PC-9 (cell line): ENCODE results near the gene DMBT1. TPM values are rescaled to one million over a fixed set of nuclear protein-coding genes. Genes with fewer than 3 reads are reported as not detected.

Source experiments
- BruUV-seq: library from RNA; stranded (reverse); fragments of 400-500 nt; replicated peaks from 2 replicates; lab custom pipeline; 2021; lab: Mats Ljungman, UMichigan
- CTCF ChIA-PET: fragments of 300-600 bp; sonication (Branson Sonifier 250); formaldehyde crosslinking; loops from one replicate; lab custom pipeline; 2022; ENCODE audit warnings: antibody characterized with exemption; lab: Charles Lee
- POLR2A ChIA-PET: fragments of 300-600 bp; sonication (Branson Sonifier 250); formaldehyde crosslinking; loops from one replicate; lab custom pipeline; 2022; ENCODE audit warnings: antibody characterized with exemption; ENCODE audit not compliant: unreplicated experiment; lab: Charles Lee
- DNase-seq, 2 experiments: peaks; one replicate each; pipeline versions ENCODE4 v3.0.0 to v3.0.0-alpha.2; 2015 to 2022; ENCODE audit warnings: mixed read lengths in 1 of 2
- H2AFZ ChIP-seq: fragments of 200-600 bp; sonication (generic); 2 replicates; pipeline ENCODE4 v1.8.1; 2017; ENCODE audit warnings: antibody characterized with exemption
- H3F3A ChIP-seq: fragments of 200-600 bp; sonication (generic); 2 replicates; pipeline ENCODE4 v1.8.1; 2017; ENCODE audit warnings: antibody characterized with exemption, mild to moderate bottlenecking, low read depth; ENCODE audit not compliant: insufficient read depth
- H3K27ac ChIP-seq: fragments of 200-600 bp; sonication (generic); 2 replicates; pipeline ENCODE4 v1.6.1; 2016; ENCODE audit warnings: mixed run types
- H3K27me3 ChIP-seq: fragments of 200-600 bp; sonication (generic); 2 replicates; pipeline ENCODE4 v1.6.1; 2016; ENCODE audit warnings: low read depth, mixed run types; ENCODE audit not compliant: insufficient read depth
- H3K36me3 ChIP-seq: fragments of 200-600 bp; sonication (generic); 2 replicates; pipeline ENCODE4 v1.6.1; 2016; ENCODE audit warnings: low read depth, mixed run types
- H3K4me1 ChIP-seq: fragments of 200-600 bp; sonication (generic); replicated peaks from 2 replicates; pipeline ENCODE4 v1.6.1; 2016; ENCODE audit warnings: mixed run types; ENCODE audit not compliant: insufficient read depth
- H3K4me2 ChIP-seq: fragments of 200-600 bp; sonication (generic); 2 replicates; pipeline ENCODE4 v1.6.1; 2017; ENCODE audit warnings: mixed run types
- H3K4me3 ChIP-seq: fragments of 200-600 bp; sonication (generic); 2 replicates; pipeline ENCODE4 v1.6.1; 2016; ENCODE audit warnings: mixed run types
- H3K79me2 ChIP-seq: fragments of 200-600 bp; sonication (generic); 2 replicates; pipeline ENCODE4 v1.6.1; 2017; ENCODE audit warnings: low read depth, mixed run types
- H3K9me2 ChIP-seq: fragments of 200-600 bp; sonication (generic); 2 replicates; pipeline ENCODE4 v1.8.1; 2017; ENCODE audit warnings: mild to moderate bottlenecking; ENCODE audit not compliant: insufficient read depth
- H3K9me3 ChIP-seq: fragments of 200-600 bp; sonication (generic); 2 replicates; pipeline ENCODE4 v1.8.1; 2016; ENCODE audit warnings: low read depth; ENCODE audit not compliant: insufficient read depth
- H4K20me1 ChIP-seq: fragments of 200-600 bp; sonication (generic); 2 replicates; pipeline ENCODE4 v1.8.1; 2017; ENCODE audit not compliant: insufficient read depth
- CTCF ChIP-seq: fragments of 200-600 bp; sonication (generic); conservative IDR thresholded peaks from 2 replicates; pipeline ENCODE4 v1.6.1; 2017; ENCODE audit warnings: mixed run types, antibody characterized with exemption, mild to moderate bottlenecking, moderate library complexity
- EZH2 ChIP-seq: fragments of 200-600 bp; sonication (generic); IDR thresholded peaks from 2 replicates; pipeline ENCODE4 v1.8.0; 2017; ENCODE audit warnings: antibody characterized with exemption, low read depth
- intact Hi-C: fragments of 100-400 bp; cut with micrococcal nuclease; formaldehyde crosslinking; loops from one replicate; pipeline ENCODE4 v1.10.0; 2022; ENCODE audit not compliant: unreplicated experiment
- total RNA-seq: library from RNA; stranded (reverse); gene quantifications from 2 replicates; pipeline ENCODE4 v1.2.3, GENCODE V29; 2021

The DMBT1 gene
- total RNA-seq, 1 experiment from 2014 or later, result 0.98 TPM

DNA sequence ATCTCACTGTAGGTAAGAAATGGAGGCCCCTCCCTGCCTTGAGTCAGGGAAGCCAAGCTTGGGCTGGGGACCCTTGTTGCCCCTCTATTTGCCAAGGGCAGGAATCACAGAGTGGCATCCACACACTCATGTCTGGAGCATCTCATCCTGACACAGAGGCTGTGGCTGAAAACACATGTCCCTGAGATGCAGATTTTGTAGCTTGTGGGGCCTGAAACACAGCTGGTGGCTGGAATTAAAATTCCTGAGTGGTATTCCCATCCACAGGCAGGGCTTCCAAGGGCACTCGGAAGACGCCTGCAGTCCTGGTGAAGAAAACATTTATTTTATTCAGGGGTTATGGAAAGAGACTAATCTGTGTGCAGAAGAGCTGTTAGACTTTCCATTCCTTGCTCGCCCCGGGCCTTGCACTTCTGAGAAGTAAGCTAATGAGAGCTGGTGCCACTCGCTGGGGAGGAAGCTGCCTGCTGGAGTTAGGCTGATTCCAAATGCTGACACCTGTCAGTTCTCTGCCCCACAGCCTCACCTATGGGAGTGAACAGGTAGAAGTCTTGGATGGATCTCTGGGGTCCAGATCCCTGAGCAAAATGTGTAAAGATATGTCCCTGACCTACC is 103.1 kb downstream of the DMBT1 start:
- Histone ChIP-seq H3K4me3 (no peak overlapping the region), H4K20me1 (no peaks in the 10 kb centered on the region), H3K9me2 (no peaks in the 10 kb centered on the region), H3K36me3 (no peaks in the 10 kb centered on the region), H3K27me3 (peaks cover 91% of the 10 kb centered on the region), H3K4me2 (no peak overlapping the region), H3K79me2 (no peaks in the 10 kb centered on the region), H3K9me3 (no peaks in the 10 kb centered on the region), H3F3A (no peaks in the 10 kb centered on the region), H3K4me1 (no peaks in the 10 kb centered on the region), H2AFZ (no peak overlapping the region), H3K27ac (no peak overlapping the region)
- intact Hi-C loops, result no loop called here
- TF ChIP-seq CTCF (no peak), EZH2 (no peak)
- DNase-seq, result no peak
- CTCF ChIA-PET, result no interaction called here
- no TSS peak for BruUV-seq
- POLR2A ChIA-PET, result no interaction called here

GRCh38 chr10:122664501-122664900 is 103.9 kb downstream of the DMBT1 start:
- H3K4me2 ChIP-seq, result no peak overlapping the region
- no peaks in the 10 kb centered on the region for H3K79me2 ChIP-seq
- H3K27me3 ChIP-seq, result peaks cover 87% of the 10 kb centered on the region
- no peaks in the 10 kb centered on the region for H4K20me1 ChIP-seq
- no TSS peak for BruUV-seq
- POLR2A ChIA-PET, result no interaction called here
- H3F3A ChIP-seq, result no peaks in the 10 kb centered on the region
- H3K9me2 ChIP-seq, result no peaks in the 10 kb centered on the region
- H3K27ac ChIP-seq, result no peak overlapping the region
- intact Hi-C loops, result no loop called here
- H3K9me3 ChIP-seq, result no peaks in the 10 kb centered on the region
- no peak overlapping the region for H3K4me3 ChIP-seq
- H2AFZ ChIP-seq, result no peak overlapping the region
- TF ChIP-seq EZH2, result no peak
- TF ChIP-seq CTCF, result no peak
- H3K36me3 ChIP-seq, result no peaks in the 10 kb centered on the region
- no peak for DNase-seq
- H3K4me1 ChIP-seq, result no peaks in the 10 kb centered on the region
- CTCF ChIA-PET, result no interaction called here

DNA sequence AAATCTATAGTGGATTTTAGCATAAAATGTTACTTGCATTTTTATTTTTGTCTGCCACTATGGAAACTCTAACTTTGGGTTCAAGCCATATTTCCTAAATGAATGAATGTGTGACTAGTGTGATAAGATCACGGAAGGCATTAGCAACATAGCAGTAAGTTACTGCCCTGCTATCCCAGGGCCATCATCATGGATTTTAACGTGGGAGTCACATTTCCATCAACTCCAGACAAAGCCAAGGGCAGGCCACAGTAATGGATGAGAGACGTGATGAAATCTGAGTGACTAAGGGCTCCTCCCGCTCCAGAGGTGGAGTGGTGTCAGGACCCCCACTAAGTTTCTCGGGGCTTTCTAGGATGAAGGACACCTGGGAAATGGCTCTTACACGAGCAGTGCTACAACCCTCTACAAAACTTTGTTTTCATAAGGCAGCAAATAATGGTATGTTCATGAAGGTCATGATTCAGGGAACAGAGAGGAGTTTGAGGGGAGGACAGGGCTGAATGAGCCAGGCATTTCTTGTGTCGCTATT is 104.8 kb downstream of the DMBT1 start:
- intact Hi-C loops, result no loop called here
- no peak overlapping the region for H3K27ac ChIP-seq
- H3K4me2 ChIP-seq, result no peak overlapping the region
- no peaks in the 10 kb centered on the region for H3K79me2 ChIP-seq
- DNase-seq, result no peak
- H3K9me2 ChIP-seq, result no peaks in the 10 kb centered on the region
- no peaks in the 10 kb centered on the region for H3F3A ChIP-seq
- ChIA-PET POLR2A (no interaction called here), CTCF (no interaction called here)
- H3K27me3 ChIP-seq, result peaks cover 79% of the 10 kb centered on the region
- no peaks in the 10 kb centered on the region for H3K36me3 ChIP-seq
- H3K4me3 ChIP-seq, result no peak overlapping the region
- H4K20me1 ChIP-seq, result no peaks in the 10 kb centered on the region
- TF ChIP-seq EZH2 (no peak), CTCF (no peak)
- no peak overlapping the region for H2AFZ ChIP-seq
- H3K9me3 ChIP-seq, result no peaks in the 10 kb centered on the region
- H3K4me1 ChIP-seq, result no peaks in the 10 kb centered on the region
- BruUV-seq, result no TSS peak
